PFSK-1 (cell line): ENCODE data around the gene THSD7B.

Experiments
- FOXP2 ChIP-seq: optimal IDR thresholded peaks from 2 replicates; pipeline ENCODE3; 2011; ENCODE audit warnings: borderline replicate concordance, control low read depth, inconsistent platforms; ENCODE audit not compliant: insufficient read depth; ENCODE audit errors: extremely low read length, extremely low read depth
- SIN3A ChIP-seq: IDR thresholded peaks from 2 replicates; pipeline ENCODE4 v1.6.1; 2012; ENCODE audit warnings: mild to moderate bottlenecking, low read length, moderate library complexity, borderline replicate concordance; ENCODE audit not compliant: insufficient read depth

GRCh38 chr2:137493261-137493660 is 727.9 kb downstream of the THSD7B start:
- TF ChIP-seq SIN3A (no peak), FOXP2 (no peak)
